NT2/D1 (cell line): ENCODE results near the gene FAM204A.

Experiments used
- SUZ12 ChIP-seq: IDR thresholded peaks from 2 replicates; pipeline ENCODE4 v1.6.1; 2011; ENCODE audit not compliant: insufficient read length, insufficient read depth; ENCODE audit errors: extremely low read depth
- YY1 ChIP-seq: IDR thresholded peaks from 2 replicates; pipeline ENCODE4 v1.6.1; 2011; ENCODE audit not compliant: insufficient read length, insufficient read depth

GRCh38 chr10:118290471-118290995, 51.6 kb downstream of the FAM204A start:
- TF ChIP-seq YY1 (no peak), SUZ12 (no peak)
